WERI-Rb-1 (cell line): ENCODE results near the gene ZGPAT.

ENCODE experiments used
- DNase-seq: peaks from one replicate; pipeline ENCODE4 v3.0.0-alpha.2; 2020
- H3K27ac ChIP-seq: fragments of 250-450 bp; sonication (Bioruptor Pico); 2 replicates; pipeline ENCODE4 v1.5.1; 2020; ENCODE audit warnings: mild to moderate bottlenecking, moderate library complexity
- H3K27me3 ChIP-seq: fragments of 250-450 bp; sonication (Bioruptor Pico); 2 replicates; pipeline ENCODE4 v1.5.1; 2021; ENCODE audit warnings: mild to moderate bottlenecking, low read depth, moderate library complexity; ENCODE audit not compliant: insufficient read depth, severe bottlenecking
- H3K36me3 ChIP-seq: fragments of 250-450 bp; sonication (Bioruptor Pico); 2 replicates; pipeline ENCODE4 v1.5.1; 2020; ENCODE audit warnings: mild to moderate bottlenecking, moderate library complexity
- H3K4me3 ChIP-seq: 2 replicates; pipeline ENCODE4 v1.5.1; 2011; ENCODE audit warnings: low read depth, mild to moderate bottlenecking, control low read depth, low read length
- H3K9me3 ChIP-seq: fragments of 250-450 bp; sonication (Bioruptor Pico); 2 replicates; pipeline ENCODE4 v1.5.1; 2021; ENCODE audit warnings: mild to moderate bottlenecking, moderate library complexity; ENCODE audit not compliant: severe bottlenecking
- TF ChIP-seq, protein P1 (sequence below): IDR thresholded peaks from 2 replicates; pipeline ENCODE4 v1.5.1; 2011; ENCODE audit warnings: low read depth, mild to moderate bottlenecking, control low read depth, inconsistent platforms, low read length

ZGPAT gene

DNA sequence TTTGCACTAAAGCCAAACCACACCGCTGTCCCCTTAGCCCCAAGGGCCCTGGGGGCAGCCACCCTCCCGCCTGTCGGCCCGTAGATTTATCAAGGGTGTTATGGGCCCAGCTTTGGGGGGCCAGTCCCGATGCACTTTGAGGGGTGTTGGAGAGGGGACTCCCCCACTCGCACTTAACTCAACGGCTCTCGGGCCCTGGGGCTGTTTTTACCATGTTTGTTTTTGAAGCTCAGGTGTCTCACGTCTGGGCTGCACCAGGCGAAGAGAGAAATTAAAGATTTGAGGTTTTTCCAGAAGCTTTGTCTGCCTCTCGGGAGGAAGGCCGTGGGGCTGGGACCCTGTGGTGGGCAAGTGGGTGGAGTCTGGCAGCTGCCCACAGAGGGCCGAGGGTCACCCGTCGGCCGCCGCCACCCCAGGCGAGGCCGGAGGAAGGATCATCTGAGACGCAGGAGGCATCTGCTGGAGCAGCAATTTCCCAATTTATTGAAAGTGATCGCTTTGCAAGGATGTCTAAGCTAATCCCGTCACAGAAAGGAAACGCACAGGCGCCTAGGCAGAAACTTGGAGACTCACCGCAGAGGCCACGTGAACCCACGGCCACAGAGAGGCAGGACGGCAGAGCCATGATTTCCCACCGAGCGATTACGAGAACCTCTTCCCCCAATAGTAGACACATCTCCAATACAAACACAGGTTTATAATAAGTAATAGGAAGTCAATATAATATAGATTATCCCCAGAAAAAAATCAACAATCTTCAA is 35.6 kb downstream of the ZGPAT start:
- no peaks in the 10 kb centered on the region for H3K27me3 ChIP-seq
- no peak overlapping the region for H3K27ac ChIP-seq
- TF ChIP-seq, protein P1, sequence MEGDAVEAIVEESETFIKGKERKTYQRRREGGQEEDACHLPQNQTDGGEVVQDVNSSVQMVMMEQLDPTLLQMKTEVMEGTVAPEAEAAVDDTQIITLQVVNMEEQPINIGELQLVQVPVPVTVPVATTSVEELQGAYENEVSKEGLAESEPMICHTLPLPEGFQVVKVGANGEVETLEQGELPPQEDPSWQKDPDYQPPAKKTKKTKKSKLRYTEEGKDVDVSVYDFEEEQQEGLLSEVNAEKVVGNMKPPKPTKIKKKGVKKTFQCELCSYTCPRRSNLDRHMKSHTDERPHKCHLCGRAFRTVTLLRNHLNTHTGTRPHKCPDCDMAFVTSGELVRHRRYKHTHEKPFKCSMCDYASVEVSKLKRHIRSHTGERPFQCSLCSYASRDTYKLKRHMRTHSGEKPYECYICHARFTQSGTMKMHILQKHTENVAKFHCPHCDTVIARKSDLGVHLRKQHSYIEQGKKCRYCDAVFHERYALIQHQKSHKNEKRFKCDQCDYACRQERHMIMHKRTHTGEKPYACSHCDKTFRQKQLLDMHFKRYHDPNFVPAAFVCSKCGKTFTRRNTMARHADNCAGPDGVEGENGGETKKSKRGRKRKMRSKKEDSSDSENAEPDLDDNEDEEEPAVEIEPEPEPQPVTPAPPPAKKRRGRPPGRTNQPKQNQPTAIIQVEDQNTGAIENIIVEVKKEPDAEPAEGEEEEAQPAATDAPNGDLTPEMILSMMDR: no peak
- peaks cover 7% of the 10 kb centered on the region for H3K36me3 ChIP-seq
- no peaks in the 10 kb centered on the region for H3K9me3 ChIP-seq
- H3K4me3 ChIP-seq: no peak overlapping the region
- no peak for DNase-seq

DNA sequence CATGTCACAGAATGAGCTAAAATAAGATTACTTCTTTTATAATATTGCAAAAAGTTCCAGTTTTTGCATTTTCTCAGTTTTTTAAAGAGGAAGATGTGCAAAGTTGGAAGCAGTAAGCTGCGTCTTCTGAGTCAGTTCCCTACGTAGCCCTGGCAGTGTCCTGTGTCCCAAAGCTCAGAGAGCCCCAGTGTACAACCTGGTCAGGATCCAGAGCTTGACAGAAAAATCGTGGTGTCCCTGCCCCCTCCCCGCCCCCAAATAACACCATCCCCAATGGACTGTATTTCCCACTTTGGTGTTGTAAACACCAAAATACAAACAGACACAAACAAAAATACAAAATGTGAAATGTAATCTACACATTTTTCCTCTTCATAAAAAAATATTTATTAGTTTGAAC is 36.3 kb downstream of the ZGPAT start:
- Histone ChIP-seq H3K9me3 (no peaks in the 10 kb centered on the region), H3K27ac (no peak overlapping the region), H3K36me3 (peaks cover 7% of the 10 kb centered on the region), H3K27me3 (no peaks in the 10 kb centered on the region), H3K4me3 (no peak overlapping the region)
- TF ChIP-seq, protein P1: no peak
- no peak for DNase-seq

DNA sequence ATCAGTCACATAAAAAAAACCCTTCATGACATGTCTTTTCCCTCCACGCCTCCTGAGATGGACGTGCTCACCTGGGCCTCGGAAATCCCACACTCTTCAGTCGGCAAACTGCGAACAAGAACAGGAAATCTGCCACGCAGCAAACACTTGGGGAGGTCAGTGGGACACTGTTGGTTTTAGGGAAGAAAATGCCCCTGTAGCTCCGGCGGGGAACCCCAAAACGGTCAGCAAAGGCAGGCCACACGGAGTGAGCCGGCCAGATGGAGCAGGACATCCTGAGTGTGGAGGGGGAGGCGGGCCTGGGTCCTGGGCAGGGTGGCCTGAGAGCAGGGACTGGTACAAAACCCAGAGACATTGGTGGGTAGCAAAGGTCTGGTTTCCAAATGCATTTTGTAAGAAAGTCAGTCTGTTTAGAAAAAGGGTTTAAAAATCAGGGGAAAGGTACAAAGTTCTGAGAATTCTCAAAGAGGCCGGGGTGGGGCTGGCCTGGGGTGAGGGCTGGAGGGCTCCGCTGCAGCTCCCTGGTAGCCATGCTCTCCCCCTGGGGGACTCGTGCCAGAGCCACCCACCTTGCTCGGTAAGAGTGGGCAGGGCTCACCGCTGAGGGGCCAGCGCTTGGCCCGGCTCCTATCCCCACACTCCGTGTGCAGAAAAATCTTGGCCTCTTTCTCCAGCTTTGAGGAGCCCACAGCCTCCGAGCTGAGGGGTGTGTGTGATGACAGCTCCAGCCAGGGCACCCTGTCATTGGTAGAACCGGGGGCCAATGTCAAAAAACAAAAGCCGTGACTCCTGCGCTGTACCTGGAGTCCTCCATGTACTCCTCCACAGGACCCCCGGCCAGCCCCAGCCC is 37.0 kb downstream of the ZGPAT start:
- Histone ChIP-seq H3K9me3 (no peaks in the 10 kb centered on the region), H3K36me3 (peaks cover 7% of the 10 kb centered on the region), H3K27ac (no peak overlapping the region), H3K27me3 (no peaks in the 10 kb centered on the region), H3K4me3 (no peak overlapping the region)
- TF ChIP-seq, protein P1: no peak
- no peak for DNase-seq

DNA sequence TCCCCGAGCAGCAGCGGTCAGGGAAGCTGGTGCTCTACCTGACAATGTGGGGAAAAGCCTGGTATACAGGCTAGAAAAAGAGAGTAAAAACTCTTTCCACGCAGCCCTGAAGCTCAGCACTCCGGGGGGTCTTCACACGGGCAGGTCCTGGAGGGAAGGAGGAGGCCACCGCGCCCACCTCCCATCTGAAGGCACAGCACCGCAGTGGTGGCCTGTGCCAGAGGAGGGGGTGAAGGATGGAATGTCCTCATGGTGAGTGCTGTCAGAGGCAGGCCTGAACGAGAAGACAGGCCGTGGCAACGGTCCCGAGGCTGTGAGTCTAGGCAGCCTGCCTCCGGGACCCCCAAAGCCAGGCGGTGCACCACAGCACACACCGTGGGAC is 37.6 kb downstream of the ZGPAT start:
- DNase-seq: no peak
- Histone ChIP-seq H3K36me3 (peaks cover 7% of the 10 kb centered on the region), H3K27ac (no peak overlapping the region), H3K4me3 (no peak overlapping the region), H3K27me3 (no peaks in the 10 kb centered on the region), H3K9me3 (no peaks in the 10 kb centered on the region)
- TF ChIP-seq, protein P1: no peak

DNA sequence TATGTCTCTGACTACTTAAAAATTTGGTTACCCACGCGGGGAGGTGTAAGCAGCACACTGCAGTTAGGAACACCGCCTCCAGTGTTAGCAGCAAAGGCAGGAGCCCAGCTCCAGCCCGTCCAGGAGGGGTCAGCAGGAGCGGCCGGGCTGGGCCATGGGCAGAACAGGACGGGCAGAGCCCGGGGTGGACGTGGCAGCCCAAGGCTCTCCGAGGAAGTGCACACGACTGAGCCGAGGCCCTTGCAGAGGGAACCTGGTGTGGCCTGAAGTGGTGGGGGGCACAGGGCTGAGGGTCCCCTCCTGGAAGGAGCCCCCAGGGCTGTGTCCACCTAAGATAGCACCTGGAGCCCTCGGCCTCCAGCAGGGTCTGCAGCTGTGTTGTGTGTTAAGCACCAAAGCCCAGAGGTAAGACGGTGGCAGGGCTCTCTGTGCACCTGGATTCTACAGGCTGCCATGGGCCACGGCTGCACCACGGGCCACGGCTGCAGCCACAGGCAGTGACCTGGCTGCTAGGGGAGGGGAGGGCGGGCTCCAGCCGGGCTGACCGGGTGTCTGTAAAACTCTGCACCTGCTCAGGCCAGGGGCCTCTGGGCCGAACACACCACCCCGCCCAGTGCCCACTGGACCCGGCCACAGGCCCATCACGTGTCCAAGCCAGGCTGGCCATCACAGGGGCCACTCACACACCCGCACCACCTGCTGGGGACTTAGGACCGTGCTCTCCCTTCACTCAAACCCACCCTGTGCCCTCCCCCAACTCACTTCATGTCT is 38.3 kb downstream of the ZGPAT start:
- Histone ChIP-seq H3K27me3 (no peaks in the 10 kb centered on the region), H3K27ac (no peak overlapping the region), H3K36me3 (peaks cover 7% of the 10 kb centered on the region), H3K9me3 (no peaks in the 10 kb centered on the region), H3K4me3 (no peak overlapping the region)
- TF ChIP-seq, protein P1: no peak
- DNase-seq: no peak
